Upper lobe of left lung (tissue), 6 donors: ENCODE data around the gene UBE2D4. TPM values are rescaled to one million over a fixed set of nuclear protein-coding genes. Genes with fewer than 3 reads are reported as not detected.
A peak's percentile ranks its signal among the peaks of the same experiment; 100 is the strongest.

Experiments used
- ATAC-seq, 2 donors: fragments of 200-7000 bp; cut with Tn5 transposase; one replicate each; pipeline ENCODE4 v1.9.1; 2022; ENCODE audit warnings: mild to moderate bottlenecking in 2 of 2, moderate library complexity in 2 of 2; ENCODE audit not compliant: low FRiP score in 2 of 2
- DNase-seq, 2 donors: peaks; one replicate each; pipeline ENCODE4 v3.0.0-alpha.2; 2019 to 2020
- H3K27ac ChIP-seq, 4 donors: fragments of 200-600 bp; sonication (generic); one replicate each; pipeline ENCODE4 v1.5.1; 2016 to 2019
- H3K27me3 ChIP-seq, 4 donors: fragments of 200-600 bp; sonication (generic); one replicate each; pipeline ENCODE4 v1.5.1; 2017 to 2019
- H3K36me3 ChIP-seq, 4 donors: fragments of 200-600 bp; sonication (generic); one replicate each; pipeline ENCODE4 v1.5.1; 2016 to 2019
- H3K4me1 ChIP-seq, 4 donors: fragments of 200-600 bp; sonication (generic); one replicate each; pipeline ENCODE4 v1.5.1; 2018 to 2019
- H3K4me3 ChIP-seq, 4 donors: fragments of 200-600 bp; sonication (generic); one replicate each; pipeline ENCODE4 v1.5.1; 2017 to 2019; ENCODE audit warnings: mild to moderate bottlenecking in 2 of 4, moderate library complexity in 1 of 4
- H3K9me3 ChIP-seq, 4 donors: fragments of 200-600 bp; sonication (generic); one replicate each; pipeline ENCODE4 v1.5.1; 2018 to 2019
- CTCF ChIP-seq, 6 experiments: fragments of 450-650 bp in 4 of 6; fragments of 200-600 bp in 2 of 6; sonication (generic) in 2 of 6; IDR thresholded peaks; one replicate each; pipeline ENCODE4 v1.5.1; 2016 to 2019; ENCODE audit warnings: antibody characterized with exemption in 6 of 6
- EP300 ChIP-seq, 4 donors: sonication (generic); formaldehyde crosslinking; IDR thresholded peaks; one replicate each; pipeline ENCODE4 v1.5.1; 2017; ENCODE audit warnings: antibody characterized with exemption in 4 of 4, control low read depth in 2 of 4
- POLR2A ChIP-seq, 4 donors: fragments of 450-650 bp; IDR thresholded peaks; one replicate each; pipeline ENCODE4 v1.5.1; 2016 to 2017; ENCODE audit warnings: antibody characterized with exemption in 4 of 4, mild to moderate bottlenecking in 2 of 4
- POLR2AphosphoS5 ChIP-seq, 2 donors: sonication (generic); formaldehyde crosslinking; IDR thresholded peaks; one replicate each; pipeline ENCODE4 v1.5.1; 2017; ENCODE audit warnings: antibody characterized with exemption in 2 of 2
- WGBS, 2 donors: methylation state at CpG; one replicate each; pipeline ENCODE4 v1.1.5; 2017 to 2018; 5-methylcytosine and 5-hydroxymethylcytosine counted together
- total RNA-seq, 6 donors: library from RNA; depleted of rRNA in 4 of 6; stranded (reverse); fragments of >200 nt in 4 of 6; gene quantifications; one replicate each; pipeline versions ENCODE4 v1.1.0 to v1.2.1, GENCODE V29; 2016 to 2021
- donor health status: DM: no; HTN: no; CAD: no; lungs with moderate emphysema.
- donor health status: DM: no; HTN: yes; CAD: no; lungs with severe emphysema.

The UBE2D4 gene
- total RNA-seq, 6 donors from 2014 or later = 4.9 to 24.9 (median 17.4) TPM

GRCh38 chr7:43937444-43937843 is 11.2 kb downstream of the UBE2D4 start:
- Histone ChIP-seq H3K27me3 (no peaks in the 10 kb centered on the region), H3K9me3 (no peaks in the 10 kb centered on the region), H3K27ac (no peak overlapping the region), H3K4me3 (no peak overlapping the region), H3K4me1 (peaks cover 0 to 5% (median 0%) of the 10 kb centered on the region in 4 donors), H3K36me3 (peaks cover 0 to 2% (median 0%) of the 10 kb centered on the region in 4 donors)
- WGBS, 2 donors = 52 to 63% methylated on average over 3 of the region's 3 CpGs
- no peak for DNase-seq
- TF ChIP-seq CTCF (IDR thresholded peaks at IDR 0.05) (no peak), EP300 (IDR thresholded peaks at IDR 0.05) (no peak), POLR2AphosphoS5 (IDR thresholded peaks at IDR 0.05) (no peak), POLR2A (IDR thresholded peaks at IDR 0.05) (no peak)
- ATAC-seq = no peak

GRCh38 chr7:43938892-43939482 is 12.8 kb downstream of the UBE2D4 start:
- ATAC-seq (no peak), DNase-seq (peak in 1 of 2 donors; percentile 15)
- H3K4me3 ChIP-seq = no peak overlapping the region
- H3K36me3 ChIP-seq = peaks cover 0 to 12% (median 6%) of the 10 kb centered on the region in 4 donors
- no peaks in the 10 kb centered on the region for H3K27me3 ChIP-seq
- 100% methylated on average over 4 of the region's 4 CpGs for WGBS, 2 donors
- TF ChIP-seq EP300 (IDR thresholded peaks at IDR 0.05) (no peak), POLR2AphosphoS5 (IDR thresholded peaks at IDR 0.05) (no peak), POLR2A (IDR thresholded peaks at IDR 0.05) (no peak), CTCF (IDR thresholded peaks at IDR 0.05) (no peak)
- H3K9me3 ChIP-seq = no peaks in the 10 kb centered on the region
- H3K4me1 ChIP-seq = peaks cover 0 to 5% (median 0%) of the 10 kb centered on the region in 4 donors
- no peak overlapping the region for H3K27ac ChIP-seq

GRCh38 chr7:43942250-43942649 is 16.0 kb downstream of the UBE2D4 start:
- Histone ChIP-seq H3K4me1 (no peaks in the 10 kb centered on the region), H3K9me3 (no peaks in the 10 kb centered on the region), H3K27ac (no peak overlapping the region), H3K27me3 (no peaks in the 10 kb centered on the region), H3K36me3 (peaks cover 0 to 13% (median 6%) of the 10 kb centered on the region in 4 donors), H3K4me3 (no peak overlapping the region)
- ATAC-seq (no peak), DNase-seq (no peak)
- TF ChIP-seq EP300 (IDR thresholded peaks at IDR 0.05) = no peak
- no peak for TF ChIP-seq POLR2A (IDR thresholded peaks at IDR 0.05)
- TF ChIP-seq POLR2AphosphoS5 (IDR thresholded peaks at IDR 0.05) = no peak
- TF ChIP-seq CTCF (IDR thresholded peaks at IDR 0.05) = no peak
- 80 to 97% methylated on average over 3 of the region's 3 CpGs for WGBS, 2 donors

- WGBS, 2 donors = 77 to 84% methylated on average over 3 of the region's 3 CpGs
- H3K4me3 ChIP-seq = no peak overlapping the region
- no peaks in the 10 kb centered on the region for H3K4me1 ChIP-seq
- no peak for ATAC-seq
- no peak for TF ChIP-seq CTCF (IDR thresholded peaks at IDR 0.05)
- no peak for TF ChIP-seq POLR2AphosphoS5 (IDR thresholded peaks at IDR 0.05)
- no peak for TF ChIP-seq EP300 (IDR thresholded peaks at IDR 0.05)
- no peak for TF ChIP-seq POLR2A (IDR thresholded peaks at IDR 0.05)
- no peaks in the 10 kb centered on the region for H3K27me3 ChIP-seq
- no peak overlapping the region for H3K27ac ChIP-seq
- no peak for DNase-seq
- H3K36me3 ChIP-seq = peaks cover 0 to 15% (median 6%) of the 10 kb centered on the region in 4 donors
- no peaks in the 10 kb centered on the region for H3K9me3 ChIP-seq
These were observed 16.8 kb downstream of the UBE2D4 start for GRCh38 chr7:43942997-43943396.
